Measurements from ENCODE around the gene GNG13. TPM values are rescaled to one million over a fixed set of nuclear protein-coding genes. Genes with fewer than 3 reads are reported as not detected.

The GNG13 gene
- total and polyA plus RNA-seq, 7 donors: not detected

GRCh38 chr16:794091-794822 is 6.3 kb downstream of the GNG13 start:
- Histone ChIP-seq H3K9me3 (no peaks in the 10 kb centered on the region), H3K36me3 (ENCODE audit: insufficient read depth in 1 of 2, low read depth in 1 of 2) (no peaks in the 10 kb centered on the region), H3K27me3 (ENCODE audit: insufficient read depth in 3 of 3, low read length in 2 of 3) (peaks cover 0 to 12% (median 3%) of the 10 kb centered on the region in 3 donors), H3K27ac (no peak overlapping the region), H3K4me3 (no peak overlapping the region), H3K4me1 (no peaks in the 10 kb centered on the region)
- ATAC-seq (no peak), DNase-seq (no peak)
- no peak for TF ChIP-seq CTCF (IDR thresholded peaks at IDR 0.05)
- intact Hi-C loops (cut with DNase I): no loop called here
- 80 to 86% (median 86%) methylated on average over 40 of the region's 40 CpGs for WGBS, 3 donors

- Histone ChIP-seq H3K27me3 (ENCODE audit: insufficient read depth in 3 of 3, low read length in 2 of 3) (peaks cover 0 to 4% (median 2%) of the 10 kb centered on the region in 3 donors), H3K4me1 (peaks cover 6% of the 10 kb centered on the region), H3K9me3 (no peaks in the 10 kb centered on the region), H3K4me3 (no peak overlapping the region), H3K36me3 (ENCODE audit: insufficient read depth in 1 of 2, low read depth in 1 of 2) (no peaks in the 10 kb centered on the region), H3K27ac (no peak overlapping the region)
- intact Hi-C loops (cut with DNase I): no loop called here
- no peak for DNase-seq
- no peak for ATAC-seq
- 76 to 92% (median 88%) methylated on average over 8 of the region's 8 CpGs for WGBS, 3 donors
- no peak for TF ChIP-seq CTCF (IDR thresholded peaks at IDR 0.05)
These were observed 7.1 kb downstream of the GNG13 start for GRCh38 chr16:793414-793813.

GRCh38 chr16:792221-792995 is 8.1 kb downstream of the GNG13 start:
- intact Hi-C loops (cut with DNase I): no loop called here
- no peak for ATAC-seq
- Histone ChIP-seq H3K27ac (no peak overlapping the region), H3K36me3 (ENCODE audit: insufficient read depth in 1 of 2, low read depth in 1 of 2) (no peaks in the 10 kb centered on the region), H3K9me3 (no peaks in the 10 kb centered on the region), H3K27me3 (ENCODE audit: insufficient read depth in 3 of 3, low read length in 2 of 3) (no peaks in the 10 kb centered on the region), H3K4me3 (no peak overlapping the region), H3K4me1 (peaks cover 9% of the 10 kb centered on the region)
- 86 to 92% (median 91%) methylated on average over 37 to 46 of the region's 46 CpGs for WGBS, 3 donors
- DNase-seq: no peak
- TF ChIP-seq CTCF (IDR thresholded peaks at IDR 0.05): no peak

GRCh38 chr16:791131-791530 is 9.4 kb downstream of the GNG13 start:
- H3K4me1 ChIP-seq: peaks cover 14% of the 10 kb centered on the region
- H3K36me3 ChIP-seq (ENCODE audit: insufficient read depth in 1 of 2, low read depth in 1 of 2): no peaks in the 10 kb centered on the region
- no peak overlapping the region for H3K4me3 ChIP-seq
- no peaks in the 10 kb centered on the region for H3K27me3 ChIP-seq (ENCODE audit: insufficient read depth in 3 of 3, low read length in 2 of 3)
- intact Hi-C loops (cut with DNase I): no loop called here
- no peaks in the 10 kb centered on the region for H3K9me3 ChIP-seq
- 92 to 97% (median 94%) methylated on average over 23 of the region's 23 CpGs for WGBS, 3 donors
- ATAC-seq (no peak), DNase-seq (no peak)
- no peak overlapping the region for H3K27ac ChIP-seq
- no peak for TF ChIP-seq CTCF (IDR thresholded peaks at IDR 0.05)

Measured in psoas muscle (tissue), 8 donors.